Activated B cell treated with CpG ODN at 0.5 μM for 24 hours (primary cell): ENCODE data around the gene TMEM114. TPM values are rescaled to one million over a fixed set of nuclear protein-coding genes. Genes with fewer than 3 reads are reported as not detected.

Experiments used
- ATAC-seq: fragments of 200-7000 bp; cut with Tn5 transposase; one replicate; pipeline ENCODE4 v1.10.0; 2021; ENCODE audit warnings: low read depth, mild to moderate bottlenecking, moderate library complexity
- CTCF ChIA-PET: fragments of 350-600 bp; sonication (Branson Sonifier 250); formaldehyde crosslinking; loops from one replicate; lab custom pipeline; 2021; ENCODE audit warnings: antibody characterized with exemption; lab: Charles Lee
- POLR2A ChIA-PET: fragments of 350-600 bp; sonication (Branson Sonifier 250); formaldehyde crosslinking; loops from one replicate; lab custom pipeline; 2021; ENCODE audit warnings: antibody characterized with exemption; lab: Charles Lee
- DNase-seq: peaks from one replicate; pipeline ENCODE4 v3.0.0; 2022
- H3K27ac Mint-ChIP-seq: one replicate; pipeline ENCODE4 v1.8.0; 2020; ENCODE audit warnings: mixed read lengths
- H3K27me3 Mint-ChIP-seq: one replicate; pipeline ENCODE4 v1.8.0; 2021; ENCODE audit warnings: mixed read lengths
- H3K36me3 Mint-ChIP-seq: one replicate; pipeline ENCODE4 v1.8.0; 2021; ENCODE audit warnings: low read depth, mixed read lengths
- H3K4me1 Mint-ChIP-seq: one replicate; pipeline ENCODE4 v1.8.0; 2021; ENCODE audit warnings: mixed read lengths
- H3K4me3 Mint-ChIP-seq: one replicate; pipeline ENCODE4 v1.8.0; 2020; ENCODE audit warnings: mild to moderate bottlenecking, mixed read lengths
- H3K9me3 Mint-ChIP-seq: one replicate; pipeline ENCODE4 v1.8.0; 2020; ENCODE audit warnings: mixed read lengths
- CTCF ChIP-seq: fragments of 200-600 bp; IDR thresholded peaks from one replicate; pipeline ENCODE4 v1.8.0; 2022; ENCODE audit warnings: antibody characterized with exemption, mild to moderate bottlenecking
- intact Hi-C: fragments of 100-400 bp; cut with micrococcal nuclease; formaldehyde crosslinking; loops from one replicate; pipeline ENCODE4 v1.15.1; 2024
- total RNA-seq: library from RNA; stranded (reverse); gene quantifications from 2 replicates; pipeline ENCODE4 v1.2.3, GENCODE V29; 2022

The TMEM114 gene
- not detected in 2 replicates for total RNA-seq

GRCh38 chr16:8589900-8590688 is at the start of gene TMEM114:
TSS of gene TMEM114 (minus strand) at chr16:8590511. CDS start at chr16:8589838, 673 bp downstream.
- Mint-ChIP-seq H3K27me3 (peaks cover 30% of the 10 kb centered on the region), H3K4me3 (peak within 1 kb of the TSS; percentile 11), H3K9me3 (no peaks in the 10 kb centered on the region), H3K36me3 (no peaks in the 10 kb centered on the region), H3K27ac (no peak within 1 kb of the TSS), H3K4me1 (peaks cover 13% of the 10 kb centered on the region)
- ChIA-PET CTCF (no interaction called here), POLR2A (no interaction called here)
- no peak for DNase-seq
- intact Hi-C loops, result no loop called here
- no peak for TF ChIP-seq CTCF
- no peak for ATAC-seq

- H3K4me1 Mint-ChIP-seq, result peaks cover 4% of the 10 kb centered on the region
- H3K36me3 Mint-ChIP-seq, result peaks cover 87% of the 10 kb centered on the region
- intact Hi-C loops, result no loop called here
- ATAC-seq (no peak), DNase-seq (no peak)
- TF ChIP-seq CTCF, result no peak
- ChIA-PET POLR2A (no interaction called here), CTCF (no interaction called here)
- no peaks in the 10 kb centered on the region for H3K9me3 Mint-ChIP-seq
- no peak overlapping the region for H3K27ac Mint-ChIP-seq
- H3K27me3 Mint-ChIP-seq, result no peaks in the 10 kb centered on the region
- no peak overlapping the region for H3K4me3 Mint-ChIP-seq
Measured at GRCh38 chr16:8639694-8640093, 49.4 kb upstream of the TMEM114 start.

- POLR2A ChIA-PET, result no interaction called here
- TF ChIP-seq CTCF, result no peak
- Mint-ChIP-seq H3K27me3 (no peaks in the 10 kb centered on the region), H3K4me1 (peaks cover 6% of the 10 kb centered on the region), H3K27ac (no peak overlapping the region), H3K9me3 (no peaks in the 10 kb centered on the region), H3K4me3 (no peak overlapping the region), H3K36me3 (peaks cover 85% of the 10 kb centered on the region)
- DNase-seq (no peak), ATAC-seq (no peak)
- CTCF ChIA-PET, result no interaction called here
- intact Hi-C loops, result no loop called here
Measured at GRCh38 chr16:8634991-8635736, 44.9 kb upstream of the TMEM114 start.

- TF ChIP-seq CTCF, result no peak
- DNase-seq, result no peak
- peaks cover 6% of the 10 kb centered on the region for H3K4me1 Mint-ChIP-seq
- intact Hi-C loops, result no loop called here
- no peaks in the 10 kb centered on the region for H3K27me3 Mint-ChIP-seq
- ChIA-PET CTCF (no interaction called here), POLR2A (no interaction called here)
- H3K36me3 Mint-ChIP-seq, result peaks cover 88% of the 10 kb centered on the region
- no peaks in the 10 kb centered on the region for H3K9me3 Mint-ChIP-seq
- ATAC-seq, result no peak
- peak overlapping the region; percentile 44 for H3K27ac Mint-ChIP-seq
- H3K4me3 Mint-ChIP-seq, result no peak overlapping the region
Measured at GRCh38 chr16:8632675-8633182, 42.4 kb upstream of the TMEM114 start.

- H3K27ac Mint-ChIP-seq, result no peak overlapping the region
- no peaks in the 10 kb centered on the region for H3K9me3 Mint-ChIP-seq
- H3K4me3 Mint-ChIP-seq, result no peak overlapping the region
- no peak for DNase-seq
- no peak for TF ChIP-seq CTCF
- H3K36me3 Mint-ChIP-seq, result peaks cover 91% of the 10 kb centered on the region
- H3K4me1 Mint-ChIP-seq, result peaks cover 6% of the 10 kb centered on the region
- intact Hi-C loops, result no loop called here
- no peak for ATAC-seq
- H3K27me3 Mint-ChIP-seq, result no peaks in the 10 kb centered on the region
- ChIA-PET CTCF (no interaction called here), POLR2A (no interaction called here)
Measured at GRCh38 chr16:8631818-8632465, 41.6 kb upstream of the TMEM114 start.
